ENCODE results near the gene PRDX5.

Gene PRDX5

DNA sequence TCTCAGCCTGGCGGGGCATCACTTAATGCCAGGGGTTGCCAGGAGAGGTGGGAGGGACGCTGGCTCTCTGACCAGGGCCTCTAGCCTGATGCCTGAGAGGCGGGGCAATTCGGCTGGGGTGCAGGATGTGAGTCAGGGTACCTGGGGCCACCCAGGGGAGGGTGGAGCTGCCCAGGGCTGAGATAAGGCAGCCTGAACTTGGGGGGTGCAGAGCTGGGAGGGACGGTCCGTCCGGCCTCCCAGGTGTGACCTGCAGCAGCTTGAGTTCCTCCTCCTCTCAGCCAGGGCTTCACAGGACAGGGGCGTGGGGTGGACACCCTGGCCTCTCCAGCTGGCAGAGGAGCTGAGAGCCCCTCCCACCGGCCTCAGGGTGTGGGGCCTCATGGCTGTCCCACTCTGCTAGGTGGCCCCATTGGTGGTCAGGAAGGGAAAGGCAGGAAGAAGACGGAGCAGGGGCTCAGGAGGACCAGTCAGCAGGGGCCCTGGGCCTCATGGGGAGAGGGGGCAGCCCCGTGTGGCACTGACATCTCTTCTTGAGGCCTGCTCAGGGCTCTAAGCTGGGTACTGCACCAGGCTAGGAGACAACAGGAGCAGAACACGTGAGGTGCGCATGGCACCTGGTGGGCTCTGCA lies 40.1 kb downstream of the PRDX5 start:
- H3K4me3 ChIP-seq (ENCODE audit: low read length) = peak overlapping the region; percentile 61
- H3K27ac ChIP-seq (ENCODE audit: low read length) = no peak overlapping the region
- peaks cover 13% of the 10 kb centered on the region for H3K79me2 ChIP-seq (ENCODE audit: low read length)
- no peaks in the 10 kb centered on the region for H3K9me3 ChIP-seq (replicated peaks; ENCODE audit: insufficient read depth, low read length)
- H3F3A ChIP-seq (ENCODE audit: insufficient read depth, low read length) = no peaks in the 10 kb centered on the region
- TF ChIP-seq, protein P1, sequence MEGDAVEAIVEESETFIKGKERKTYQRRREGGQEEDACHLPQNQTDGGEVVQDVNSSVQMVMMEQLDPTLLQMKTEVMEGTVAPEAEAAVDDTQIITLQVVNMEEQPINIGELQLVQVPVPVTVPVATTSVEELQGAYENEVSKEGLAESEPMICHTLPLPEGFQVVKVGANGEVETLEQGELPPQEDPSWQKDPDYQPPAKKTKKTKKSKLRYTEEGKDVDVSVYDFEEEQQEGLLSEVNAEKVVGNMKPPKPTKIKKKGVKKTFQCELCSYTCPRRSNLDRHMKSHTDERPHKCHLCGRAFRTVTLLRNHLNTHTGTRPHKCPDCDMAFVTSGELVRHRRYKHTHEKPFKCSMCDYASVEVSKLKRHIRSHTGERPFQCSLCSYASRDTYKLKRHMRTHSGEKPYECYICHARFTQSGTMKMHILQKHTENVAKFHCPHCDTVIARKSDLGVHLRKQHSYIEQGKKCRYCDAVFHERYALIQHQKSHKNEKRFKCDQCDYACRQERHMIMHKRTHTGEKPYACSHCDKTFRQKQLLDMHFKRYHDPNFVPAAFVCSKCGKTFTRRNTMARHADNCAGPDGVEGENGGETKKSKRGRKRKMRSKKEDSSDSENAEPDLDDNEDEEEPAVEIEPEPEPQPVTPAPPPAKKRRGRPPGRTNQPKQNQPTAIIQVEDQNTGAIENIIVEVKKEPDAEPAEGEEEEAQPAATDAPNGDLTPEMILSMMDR (IDR thresholded peaks at IDR 0.05; ENCODE audit: low read length) = no peak
- TF ChIP-seq EZH2 (optimal IDR thresholded peaks at IDR 0.05; ENCODE audit: low read depth, low read length) (no peak), EZH2phosphoT487 (IDR thresholded peaks at IDR 0.05; ENCODE audit: low read length) (no peak)
- H3K4me2 ChIP-seq (ENCODE audit: low read depth, low read length) = peak overlapping the region; percentile 98
- no peak for DNase-seq
- no peaks in the 10 kb centered on the region for H3K9me2 ChIP-seq (replicated peaks; ENCODE audit: insufficient read depth, low read length)
- peaks cover 13% of the 10 kb centered on the region for H3K4me1 ChIP-seq (ENCODE audit: low read length)
- no peak overlapping the region; the same call in 1 of the 2 replicates for H2AFZ ChIP-seq (ENCODE audit: low read length)
- peak overlapping the region; percentile 66; the same call in 1 of the 2 replicates for H3K9ac ChIP-seq (ENCODE audit: low read length)
- no peaks in the 10 kb centered on the region for H4K20me1 ChIP-seq (ENCODE audit: insufficient read depth, low read length)
- H3K36me3 ChIP-seq (replicated peaks; ENCODE audit: insufficient read depth, low read length) = no peaks in the 10 kb centered on the region; the same call in 1 of the 2 replicates
- no peaks in the 10 kb centered on the region for H3K27me3 ChIP-seq (replicated peaks; ENCODE audit: insufficient read depth, low read length)

GRCh38 chr11:64358536-64358906 lies 40.6 kb downstream of the PRDX5 start:
- no peaks in the 10 kb centered on the region for H3K9me3 ChIP-seq (replicated peaks; ENCODE audit: insufficient read depth, low read length)
- peak overlapping the region; percentile 66; the same call in 1 of the 2 replicates for H3K9ac ChIP-seq (ENCODE audit: low read length)
- H3K36me3 ChIP-seq (replicated peaks; ENCODE audit: insufficient read depth, low read length) = no peaks in the 10 kb centered on the region; the same call in 1 of the 2 replicates
- H3K27me3 ChIP-seq (replicated peaks; ENCODE audit: insufficient read depth, low read length) = no peaks in the 10 kb centered on the region
- DNase-seq = no peak
- no peaks in the 10 kb centered on the region for H4K20me1 ChIP-seq (ENCODE audit: insufficient read depth, low read length)
- peaks cover 13% of the 10 kb centered on the region for H3K79me2 ChIP-seq (ENCODE audit: low read length)
- H3K4me3 ChIP-seq (ENCODE audit: low read length) = peak overlapping the region; percentile 61
- H3K4me2 ChIP-seq (ENCODE audit: low read depth, low read length) = peak overlapping the region; percentile 98
- H3K4me1 ChIP-seq (ENCODE audit: low read length) = peaks cover 13% of the 10 kb centered on the region
- H2AFZ ChIP-seq (ENCODE audit: low read length) = peak overlapping the region; percentile 88
- no peaks in the 10 kb centered on the region for H3F3A ChIP-seq (ENCODE audit: insufficient read depth, low read length)
- no peaks in the 10 kb centered on the region for H3K9me2 ChIP-seq (replicated peaks; ENCODE audit: insufficient read depth, low read length)
- TF ChIP-seq, protein P1 (IDR thresholded peaks at IDR 0.05; ENCODE audit: low read length) = no peak
- TF ChIP-seq EZH2 (optimal IDR thresholded peaks at IDR 0.05; ENCODE audit: low read depth, low read length) (no peak), EZH2phosphoT487 (IDR thresholded peaks at IDR 0.05; ENCODE audit: low read length) (no peak)
- no peak overlapping the region for H3K27ac ChIP-seq (ENCODE audit: low read length)

- peak; percentile 66 for DNase-seq
Observed at GRCh38 chr11:64358907-64359711, 41.2 kb downstream of the PRDX5 start, which contains the start of gene RPS6KA4. TSS of gene RPS6KA4 (plus strand) at chr11:64359162. CDS start at chr11:64359236, 74 bp downstream.

More at GRCh38 chr11:64358907-64359711, 41.2 kb downstream of the PRDX5 start, which contains the start of gene RPS6KA4:
- peak within 1 kb of the TSS; percentile 97 for H3K4me3 ChIP-seq (ENCODE audit: low read length)
- H3K4me1 ChIP-seq (ENCODE audit: low read length) = peaks cover 13% of the 10 kb centered on the region
- H3K9ac ChIP-seq (ENCODE audit: low read length) = peak within 1 kb of the TSS; percentile 89
- no peaks in the 10 kb centered on the region for H3K9me3 ChIP-seq (replicated peaks; ENCODE audit: insufficient read depth, low read length)
- H3K9me2 ChIP-seq (replicated peaks; ENCODE audit: insufficient read depth, low read length) = no peaks in the 10 kb centered on the region
- no peak within 1 kb of the TSS for H3K27ac ChIP-seq (ENCODE audit: low read length)
- no peaks in the 10 kb centered on the region for H3F3A ChIP-seq (ENCODE audit: insufficient read depth, low read length)
- H4K20me1 ChIP-seq (ENCODE audit: insufficient read depth, low read length) = no peaks in the 10 kb centered on the region
- H3K27me3 ChIP-seq (replicated peaks; ENCODE audit: insufficient read depth, low read length) = no peaks in the 10 kb centered on the region
- H3K79me2 ChIP-seq (ENCODE audit: low read length) = peaks cover 13% of the 10 kb centered on the region
- H3K36me3 ChIP-seq (replicated peaks; ENCODE audit: insufficient read depth, low read length) = no peaks in the 10 kb centered on the region; the same call in 1 of the 2 replicates
- H3K4me2 ChIP-seq (ENCODE audit: low read depth, low read length) = peak within 1 kb of the TSS; percentile 99
- H2AFZ ChIP-seq (ENCODE audit: low read length) = peak within 1 kb of the TSS; percentile 98
- TF ChIP-seq EZH2phosphoT487 (IDR thresholded peaks at IDR 0.05; ENCODE audit: low read length) = no peak

All from MM.1S (cell line).